Gastroesophageal sphincter (tissue), 3 donors: ENCODE data around the gene CLCA1.

Source experiments
- EP300 ChIP-seq: sonication (generic); formaldehyde crosslinking; IDR thresholded peaks from one replicate; pipeline ENCODE4 v1.6.1; 2017; ENCODE audit warnings: antibody characterized with exemption, mild to moderate bottlenecking
- POLR2A ChIP-seq, 2 donors: fragments of 450-650 bp; IDR thresholded peaks; one replicate each; pipeline ENCODE4 v1.6.1; 2017; ENCODE audit warnings: antibody characterized with exemption in 2 of 2, mild to moderate bottlenecking in 2 of 2, moderate library complexity in 1 of 2
- POLR2AphosphoS5 ChIP-seq: sonication (generic); formaldehyde crosslinking; IDR thresholded peaks from one replicate; pipeline ENCODE4 v1.6.1; 2017; ENCODE audit warnings: antibody characterized with exemption
- TF ChIP-seq, protein P1 (sequence below), 4 experiments: fragments of 200-600 bp in 2 of 4; fragments of 450-650 bp in 2 of 4; sonication (generic) in 1 of 4; IDR thresholded peaks; one replicate each; pipeline ENCODE4 v1.5.1; 2017 to 2019; ENCODE audit warnings: antibody characterized with exemption in 4 of 4, mild to moderate bottlenecking in 2 of 4, moderate library complexity in 2 of 4

DNA sequence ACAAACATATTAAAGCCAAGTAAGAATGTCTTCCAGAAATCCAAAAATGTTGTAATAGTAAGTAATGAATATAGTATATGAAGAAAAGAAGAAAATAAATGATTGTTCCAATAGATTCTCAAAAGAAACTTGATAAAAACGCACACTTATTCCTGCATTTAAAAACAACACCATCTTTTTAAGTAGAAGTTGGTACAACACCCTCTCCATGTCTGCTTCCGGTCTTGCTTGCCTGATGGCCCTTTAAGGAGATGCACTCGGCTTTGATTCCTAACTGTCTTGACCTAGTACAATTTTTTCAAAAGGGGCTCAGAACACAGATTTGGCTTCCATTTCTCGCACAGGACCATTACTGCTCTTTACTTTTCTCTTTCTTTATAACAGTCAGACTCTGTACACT is 9.0 kb downstream of the CLCA1 start:
- TF ChIP-seq EP300 (no peak), POLR2A (IDR thresholded peaks at IDR 0.05) (no peak), POLR2AphosphoS5 (no peak)
- TF ChIP-seq, protein P1, sequence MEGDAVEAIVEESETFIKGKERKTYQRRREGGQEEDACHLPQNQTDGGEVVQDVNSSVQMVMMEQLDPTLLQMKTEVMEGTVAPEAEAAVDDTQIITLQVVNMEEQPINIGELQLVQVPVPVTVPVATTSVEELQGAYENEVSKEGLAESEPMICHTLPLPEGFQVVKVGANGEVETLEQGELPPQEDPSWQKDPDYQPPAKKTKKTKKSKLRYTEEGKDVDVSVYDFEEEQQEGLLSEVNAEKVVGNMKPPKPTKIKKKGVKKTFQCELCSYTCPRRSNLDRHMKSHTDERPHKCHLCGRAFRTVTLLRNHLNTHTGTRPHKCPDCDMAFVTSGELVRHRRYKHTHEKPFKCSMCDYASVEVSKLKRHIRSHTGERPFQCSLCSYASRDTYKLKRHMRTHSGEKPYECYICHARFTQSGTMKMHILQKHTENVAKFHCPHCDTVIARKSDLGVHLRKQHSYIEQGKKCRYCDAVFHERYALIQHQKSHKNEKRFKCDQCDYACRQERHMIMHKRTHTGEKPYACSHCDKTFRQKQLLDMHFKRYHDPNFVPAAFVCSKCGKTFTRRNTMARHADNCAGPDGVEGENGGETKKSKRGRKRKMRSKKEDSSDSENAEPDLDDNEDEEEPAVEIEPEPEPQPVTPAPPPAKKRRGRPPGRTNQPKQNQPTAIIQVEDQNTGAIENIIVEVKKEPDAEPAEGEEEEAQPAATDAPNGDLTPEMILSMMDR (IDR thresholded peaks at IDR 0.05) = no peak
